GM23338 (cell line): Measurements from ENCODE around the gene MED12L. TPM values are rescaled to one million over a fixed set of nuclear protein-coding genes. Genes with fewer than 3 reads are reported as not detected.

ENCODE experiments used
- ATAC-seq: fragments of 200-7000 bp; cut with Tn5 transposase; 3 replicates; pipeline ENCODE4 v1.9.1; 2020
- DNase-seq: peaks from one replicate; pipeline ENCODE4 v3.0.0-alpha.2; 2015; ENCODE audit warnings: low spot score
- H2AFZ ChIP-seq: fragments of 200-600 bp; sonication (generic); 2 replicates; pipeline ENCODE4 v1.8.0; 2016; ENCODE audit warnings: antibody characterized with exemption, mild to moderate bottlenecking, moderate library complexity
- H3F3A ChIP-seq: fragments of 200-600 bp; sonication (generic); replicated peaks from 2 replicates; pipeline ENCODE4 v1.8.0; 2017; ENCODE audit warnings: antibody characterized with exemption, mixed run types, low read depth
- H3K27ac ChIP-seq: fragments of 200-600 bp; sonication (generic); 2 replicates; pipeline ENCODE4 v1.6.1; 2016; ENCODE audit warnings: low read depth
- H3K27me3 ChIP-seq: fragments of 200-600 bp; sonication (generic); 2 replicates; pipeline ENCODE4 v1.8.0; 2016; ENCODE audit warnings: mild to moderate bottlenecking, mixed run types, moderate library complexity; ENCODE audit not compliant: insufficient read depth
- H3K36me3 ChIP-seq: fragments of 200-600 bp; sonication (generic); 2 replicates; pipeline ENCODE4 v1.8.0; 2016; ENCODE audit warnings: mild to moderate bottlenecking; ENCODE audit not compliant: insufficient read depth
- H3K4me1 ChIP-seq: fragments of 200-600 bp; sonication (generic); 2 replicates; pipeline ENCODE4 v1.8.0; 2016; ENCODE audit warnings: mild to moderate bottlenecking, moderate library complexity; ENCODE audit not compliant: insufficient read depth
- H3K4me2 ChIP-seq: fragments of 200-600 bp; sonication (generic); 2 replicates; pipeline ENCODE4 v1.7.1; 2017; ENCODE audit warnings: mixed run types
- H3K4me3 ChIP-seq: fragments of 200-600 bp; sonication (generic); 2 replicates; pipeline ENCODE4 v1.6.1; 2016; ENCODE audit warnings: mixed run types
- H3K79me2 ChIP-seq: fragments of 200-600 bp; sonication (generic); replicated peaks from 2 replicates; pipeline ENCODE4 v1.8.0; 2017; ENCODE audit warnings: mild to moderate bottlenecking; ENCODE audit not compliant: insufficient read depth
- H3K9me2 ChIP-seq: fragments of 200-600 bp; sonication (generic); 2 replicates; pipeline ENCODE4 v1.8.0; 2017; ENCODE audit not compliant: insufficient read depth
- H4K20me1 ChIP-seq: fragments of 200-600 bp; sonication (generic); replicated peaks from 2 replicates; pipeline ENCODE4 v1.8.0; 2017; ENCODE audit warnings: mild to moderate bottlenecking; ENCODE audit not compliant: insufficient read depth
- H3K27ac Mint-ChIP-seq: 2 replicates; pipeline ENCODE4 v1.8.0; 2020; ENCODE audit warnings: inconsistent platforms, mild to moderate bottlenecking, moderate library complexity, mixed read lengths
- H3K27me3 Mint-ChIP-seq: 3 replicates; pipeline ENCODE4 v1.8.0; 2022; ENCODE audit warnings: low read depth, mild to moderate bottlenecking, moderate library complexity, mixed read lengths, inconsistent platforms; ENCODE audit not compliant: insufficient read depth, poor library complexity
- H3K36me3 Mint-ChIP-seq: 3 replicates; pipeline ENCODE4 v1.8.0; 2021; ENCODE audit warnings: low read depth, mild to moderate bottlenecking, inconsistent platforms, moderate library complexity, mixed read lengths
- H3K4me1 Mint-ChIP-seq: 3 replicates; pipeline ENCODE4 v1.8.0; 2020; ENCODE audit warnings: mild to moderate bottlenecking, inconsistent platforms, mixed read lengths
- H3K4me3 Mint-ChIP-seq: 3 replicates; pipeline ENCODE4 v1.8.0; 2021; ENCODE audit warnings: moderate library complexity, mild to moderate bottlenecking, inconsistent platforms, mixed read lengths
- H3K9me3 Mint-ChIP-seq: 3 replicates; pipeline ENCODE4 v1.8.0; 2020; ENCODE audit warnings: moderate library complexity, mild to moderate bottlenecking, inconsistent platforms, mixed read lengths
- NANOG ChIP-seq: IDR thresholded peaks from 2 replicates; pipeline ENCODE4 v1.6.1; 2016; ENCODE audit warnings: antibody characterized with exemption, borderline replicate concordance
- POLR2AphosphoS5 ChIP-seq: IDR thresholded peaks from 2 replicates; pipeline ENCODE4 v1.6.1; 2016; ENCODE audit warnings: antibody characterized with exemption, low read depth
- STAT1 ChIP-seq: IDR thresholded peaks from one replicate; pipeline ENCODE4 v1.6.1; 2016; ENCODE audit warnings: antibody characterized with exemption; ENCODE audit not compliant: unreplicated experiment
- ZNF114 ChIP-seq: fragments of 250-450 bp; sonication (Bioruptor Pico); IDR thresholded peaks from 2 replicates; pipeline ENCODE4 v1.5.0; 2020; ENCODE audit warnings: mild to moderate bottlenecking, moderate library complexity
- ZNF331 ChIP-seq: fragments of 250-450 bp; sonication (Bioruptor Pico); IDR thresholded peaks from 2 replicates; pipeline ENCODE4 v1.5.0; 2020; ENCODE audit warnings: low read depth, mild to moderate bottlenecking, moderate library complexity
- polyA plus RNA-seq: library from polyadenylated mRNA; unstranded; fragments of >200 nt; fragmentation: Nextera tagmentation; extraction: Ambion mirVana; gene quantifications from 2 replicates; pipeline ENCODE4 v1.2.1, GENCODE V29; 2016
- total RNA-seq: library from RNA; depleted of rRNA; stranded (reverse); fragments of >200 nt; shearing (Covaris generic); gene quantifications from 2 replicates; pipeline ENCODE4 v1.2.3, GENCODE V29; 2014
- TF ChIP-seq, protein P1 (sequence below): IDR thresholded peaks from 2 replicates; pipeline ENCODE4 v1.6.1; 2016; ENCODE audit warnings: antibody characterized with exemption
- TF ChIP-seq, protein P2 (sequence below): fragments of 250-450 bp; sonication (Bioruptor Pico); IDR thresholded peaks from 2 replicates; pipeline ENCODE4 v1.5.0; 2020; ENCODE audit warnings: mild to moderate bottlenecking, moderate library complexity

Gene MED12L
- total and polyA plus RNA-seq, 2 experiments from 2014 or later, result 5.7 to 25.0 TPM

DNA sequence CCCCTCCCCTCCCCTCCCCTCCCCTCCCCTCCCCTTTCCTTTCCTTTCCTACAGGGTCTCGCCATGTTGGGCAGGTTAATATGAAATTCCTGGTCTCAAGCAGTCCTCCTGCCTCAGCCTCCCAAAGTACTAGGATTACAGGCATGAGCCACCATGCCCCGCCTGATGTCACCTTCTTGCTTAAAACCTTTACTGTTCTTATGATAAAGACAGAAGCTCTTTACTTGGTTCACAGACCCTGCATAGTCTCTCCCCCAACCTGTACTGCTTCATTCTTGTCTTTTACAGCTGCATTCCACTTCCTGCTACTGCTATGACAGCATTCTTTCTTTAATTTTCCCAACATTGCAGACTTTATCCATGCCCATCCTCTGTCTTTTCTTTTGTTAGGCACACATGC, 20.8 kb downstream of the MED12L start (continued):
- TF ChIP-seq, protein P1, sequence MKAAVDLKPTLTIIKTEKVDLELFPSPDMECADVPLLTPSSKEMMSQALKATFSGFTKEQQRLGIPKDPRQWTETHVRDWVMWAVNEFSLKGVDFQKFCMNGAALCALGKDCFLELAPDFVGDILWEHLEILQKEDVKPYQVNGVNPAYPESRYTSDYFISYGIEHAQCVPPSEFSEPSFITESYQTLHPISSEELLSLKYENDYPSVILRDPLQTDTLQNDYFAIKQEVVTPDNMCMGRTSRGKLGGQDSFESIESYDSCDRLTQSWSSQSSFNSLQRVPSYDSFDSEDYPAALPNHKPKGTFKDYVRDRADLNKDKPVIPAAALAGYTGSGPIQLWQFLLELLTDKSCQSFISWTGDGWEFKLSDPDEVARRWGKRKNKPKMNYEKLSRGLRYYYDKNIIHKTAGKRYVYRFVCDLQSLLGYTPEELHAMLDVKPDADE, result no peak

DNA sequence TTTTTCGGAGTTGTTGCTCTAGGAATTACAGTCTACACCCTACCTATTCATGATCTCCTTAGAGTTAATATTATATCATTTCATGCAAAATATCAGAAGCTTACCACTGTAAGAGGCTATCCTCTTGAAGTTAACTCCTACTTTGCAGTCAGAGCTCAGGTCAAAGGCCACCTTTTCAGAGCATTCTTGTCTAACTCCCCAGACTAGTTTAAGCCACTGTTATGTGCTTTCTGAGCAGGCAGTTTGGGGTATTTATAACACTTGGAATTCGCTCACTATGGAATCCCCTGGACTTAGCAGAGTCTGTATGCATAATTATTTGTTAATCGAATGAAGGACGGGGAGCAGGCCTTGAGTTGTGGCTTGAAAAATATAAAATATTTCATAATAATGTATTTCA, 21.7 kb downstream of the MED12L start:
- H3K79me2 ChIP-seq, result peaks cover 98% of the 10 kb centered on the region
- no peaks in the 10 kb centered on the region for H3K36me3 ChIP-seq
- H3K4me2 ChIP-seq, result peak overlapping the region; percentile 30
- no peaks in the 10 kb centered on the region for H3F3A ChIP-seq
- Mint-ChIP-seq H3K27ac (0 out of 2 replicates have a peak overlapping the region, but pooled peaks have one; percentile 24), H3K9me3 (no peaks in the 10 kb centered on the region), H3K27me3 (peaks cover 2% of the 10 kb centered on the region), H3K36me3 (no peaks in the 10 kb centered on the region), H3K4me1 (peaks cover 36% of the 10 kb centered on the region), H3K4me3 (peak overlapping the region; percentile 5; the same call in 1 of the 3 replicates)
- H3K27ac ChIP-seq, result peak overlapping the region; percentile 41; the same call in 1 of the 2 replicates
- DNase-seq (peak; percentile 37), ATAC-seq (peak; percentile 39)
- H2AFZ ChIP-seq, result no peak overlapping the region
- TF ChIP-seq POLR2AphosphoS5, result no peak
- TF ChIP-seq, protein P1, result no peak
- TF ChIP-seq STAT1, result no peak
- no peak for TF ChIP-seq ZNF331 (CRISPR knock-in tag)
- TF ChIP-seq ZNF114 (CRISPR knock-in tag), result no peak
- no peak for TF ChIP-seq NANOG
- TF ChIP-seq, protein P2, sequence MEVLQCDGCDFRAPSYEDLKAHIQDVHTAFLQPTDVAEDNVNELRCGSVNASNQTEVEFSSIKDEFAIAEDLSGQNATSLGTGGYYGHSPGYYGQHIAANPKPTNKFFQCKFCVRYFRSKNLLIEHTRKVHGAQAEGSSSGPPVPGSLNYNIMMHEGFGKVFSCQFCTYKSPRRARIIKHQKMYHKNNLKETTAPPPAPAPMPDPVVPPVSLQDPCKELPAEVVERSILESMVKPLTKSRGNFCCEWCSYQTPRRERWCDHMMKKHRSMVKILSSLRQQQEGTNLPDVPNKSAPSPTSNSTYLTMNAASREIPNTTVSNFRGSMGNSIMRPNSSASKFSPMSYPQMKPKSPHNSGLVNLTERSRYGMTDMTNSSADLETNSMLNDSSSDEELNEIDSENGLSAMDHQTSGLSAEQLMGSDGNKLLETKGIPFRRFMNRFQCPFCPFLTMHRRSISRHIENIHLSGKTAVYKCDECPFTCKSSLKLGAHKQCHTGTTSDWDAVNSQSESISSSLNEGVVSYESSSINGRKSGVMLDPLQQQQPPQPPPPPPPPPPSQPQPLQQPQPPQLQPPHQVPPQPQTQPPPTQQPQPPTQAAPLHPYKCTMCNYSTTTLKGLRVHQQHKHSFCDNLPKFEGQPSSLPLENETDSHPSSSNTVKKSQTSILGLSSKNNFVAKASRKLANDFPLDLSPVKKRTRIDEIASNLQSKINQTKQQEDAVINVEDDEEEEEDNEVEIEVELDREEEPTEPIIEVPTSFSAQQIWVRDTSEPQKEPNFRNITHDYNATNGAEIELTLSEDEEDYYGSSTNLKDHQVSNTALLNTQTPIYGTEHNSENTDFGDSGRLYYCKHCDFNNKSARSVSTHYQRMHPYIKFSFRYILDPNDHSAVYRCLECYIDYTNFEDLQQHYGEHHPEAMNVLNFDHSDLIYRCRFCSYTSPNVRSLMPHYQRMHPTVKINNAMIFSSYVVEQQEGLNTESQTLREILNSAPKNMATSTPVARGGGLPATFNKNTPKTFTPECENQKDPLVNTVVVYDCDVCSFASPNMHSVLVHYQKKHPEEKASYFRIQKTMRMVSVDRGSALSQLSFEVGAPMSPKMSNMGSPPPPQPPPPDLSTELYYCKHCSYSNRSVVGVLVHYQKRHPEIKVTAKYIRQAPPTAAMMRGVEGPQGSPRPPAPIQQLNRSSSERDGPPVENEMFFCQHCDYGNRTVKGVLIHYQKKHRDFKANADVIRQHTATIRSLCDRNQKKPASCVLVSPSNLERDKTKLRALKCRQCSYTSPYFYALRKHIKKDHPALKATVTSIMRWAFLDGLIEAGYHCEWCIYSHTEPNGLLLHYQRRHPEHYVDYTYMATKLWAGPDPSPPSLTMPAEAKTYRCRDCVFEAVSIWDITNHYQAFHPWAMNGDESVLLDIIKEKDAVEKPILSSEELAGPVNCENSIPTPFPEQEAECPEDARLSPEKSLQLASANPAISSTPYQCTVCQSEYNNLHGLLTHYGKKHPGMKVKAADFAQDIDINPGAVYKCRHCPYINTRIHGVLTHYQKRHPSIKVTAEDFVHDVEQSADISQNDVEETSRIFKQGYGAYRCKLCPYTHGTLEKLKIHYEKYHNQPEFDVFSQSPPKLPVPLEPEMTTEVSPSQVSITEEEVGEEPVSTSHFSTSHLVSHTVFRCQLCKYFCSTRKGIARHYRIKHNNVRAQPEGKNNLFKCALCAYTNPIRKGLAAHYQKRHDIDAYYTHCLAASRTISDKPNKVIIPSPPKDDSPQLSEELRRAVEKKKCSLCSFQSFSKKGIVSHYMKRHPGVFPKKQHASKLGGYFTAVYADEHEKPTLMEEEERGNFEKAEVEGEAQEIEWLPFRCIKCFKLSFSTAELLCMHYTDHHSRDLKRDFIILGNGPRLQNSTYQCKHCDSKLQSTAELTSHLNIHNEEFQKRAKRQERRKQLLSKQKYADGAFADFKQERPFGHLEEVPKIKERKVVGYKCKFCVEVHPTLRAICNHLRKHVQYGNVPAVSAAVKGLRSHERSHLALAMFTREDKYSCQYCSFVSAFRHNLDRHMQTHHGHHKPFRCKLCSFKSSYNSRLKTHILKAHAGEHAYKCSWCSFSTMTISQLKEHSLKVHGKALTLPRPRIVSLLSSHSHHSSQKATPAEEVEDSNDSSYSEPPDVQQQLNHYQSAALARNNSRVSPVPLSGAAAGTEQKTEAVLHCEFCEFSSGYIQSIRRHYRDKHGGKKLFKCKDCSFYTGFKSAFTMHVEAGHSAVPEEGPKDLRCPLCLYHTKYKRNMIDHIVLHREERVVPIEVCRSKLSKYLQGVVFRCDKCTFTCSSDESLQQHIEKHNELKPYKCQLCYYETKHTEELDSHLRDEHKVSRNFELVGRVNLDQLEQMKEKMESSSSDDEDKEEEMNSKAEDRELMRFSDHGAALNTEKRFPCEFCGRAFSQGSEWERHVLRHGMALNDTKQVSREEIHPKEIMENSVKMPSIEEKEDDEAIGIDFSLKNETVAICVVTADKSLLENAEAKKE (CRISPR knock-in tag), result no peak
- no peaks in the 10 kb centered on the region; the same call in 1 of the 2 replicates for H4K20me1 ChIP-seq
- H3K9me2 ChIP-seq, result peaks cover 7% of the 10 kb centered on the region; the same call in 1 of the 2 replicates
- H3K4me1 ChIP-seq, result peaks cover 44% of the 10 kb centered on the region
- H3K4me3 ChIP-seq, result no peak overlapping the region
- H3K27me3 ChIP-seq, result no peaks in the 10 kb centered on the region
